Activated naive CD8-positive, alpha-beta T cell treated with anti-CD3 and anti-CD28 coated beads, Interleukin-2, amount 50 U/mL, for 16 hours (primary cell): ENCODE results near the gene BMP8A.
A peak's percentile ranks its signal among the peaks of the same experiment; 100 is the strongest.
"Not testable (repeated sequence)": the region's sequence is repeated elsewhere in the genome, so short reads cannot be mapped to it uniquely, and the experiment has no call there.

ENCODE experiments used
- DNase-seq: peaks from one replicate; pipeline ENCODE4 v3.0.0-alpha.2; 2020; ENCODE audit warnings: low read depth, low spot score

The BMP8A gene, protein sequence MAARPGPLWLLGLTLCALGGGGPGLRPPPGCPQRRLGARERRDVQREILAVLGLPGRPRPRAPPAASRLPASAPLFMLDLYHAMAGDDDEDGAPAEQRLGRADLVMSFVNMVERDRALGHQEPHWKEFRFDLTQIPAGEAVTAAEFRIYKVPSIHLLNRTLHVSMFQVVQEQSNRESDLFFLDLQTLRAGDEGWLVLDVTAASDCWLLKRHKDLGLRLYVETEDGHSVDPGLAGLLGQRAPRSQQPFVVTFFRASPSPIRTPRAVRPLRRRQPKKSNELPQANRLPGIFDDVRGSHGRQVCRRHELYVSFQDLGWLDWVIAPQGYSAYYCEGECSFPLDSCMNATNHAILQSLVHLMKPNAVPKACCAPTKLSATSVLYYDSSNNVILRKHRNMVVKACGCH

DNA sequence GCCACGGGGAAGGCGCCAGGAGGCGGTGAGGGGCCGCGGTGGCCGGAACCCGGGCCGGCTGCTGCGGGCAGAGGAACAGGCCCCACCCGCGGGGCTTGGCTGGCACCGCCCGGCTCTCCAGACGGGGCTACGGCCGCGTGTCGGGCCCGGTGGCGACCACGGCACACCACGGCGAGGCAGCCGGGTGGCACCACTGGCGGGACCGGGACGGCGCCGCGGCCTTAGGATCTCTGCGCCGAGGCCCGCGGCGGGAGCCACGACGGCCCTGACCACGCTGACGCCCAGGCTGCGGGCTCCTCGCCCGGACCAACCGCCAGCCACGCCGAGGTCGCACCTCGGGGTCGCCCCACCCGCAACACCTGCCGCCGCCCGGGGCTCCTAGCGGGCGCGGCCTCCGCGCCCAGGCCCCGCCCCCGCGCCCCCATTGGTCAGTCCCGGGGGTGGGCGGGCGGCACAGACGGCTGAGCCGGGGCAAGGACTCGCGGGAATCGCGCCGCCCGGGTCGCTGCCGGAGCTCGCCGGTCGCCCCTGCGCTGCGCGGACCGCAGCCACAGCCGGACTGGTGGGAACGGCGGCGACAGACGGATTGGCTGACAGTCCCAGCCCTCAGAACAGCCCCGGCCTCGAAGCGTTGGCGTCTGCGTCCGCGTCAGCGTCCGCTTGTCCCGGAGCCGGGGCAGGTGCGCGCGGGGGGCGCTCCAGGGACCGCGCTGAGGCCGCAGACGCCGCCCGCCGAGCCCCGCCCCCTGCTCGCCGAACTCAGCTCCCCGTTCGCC lies at the start of gene BMP8A:
TSS of gene BMP8A (plus strand) at position 491 of the 776 bp plus-strand sequence. CDS start 356 bp downstream, outside the sequence.
- DNase-seq = peak; percentile 44

DNA sequence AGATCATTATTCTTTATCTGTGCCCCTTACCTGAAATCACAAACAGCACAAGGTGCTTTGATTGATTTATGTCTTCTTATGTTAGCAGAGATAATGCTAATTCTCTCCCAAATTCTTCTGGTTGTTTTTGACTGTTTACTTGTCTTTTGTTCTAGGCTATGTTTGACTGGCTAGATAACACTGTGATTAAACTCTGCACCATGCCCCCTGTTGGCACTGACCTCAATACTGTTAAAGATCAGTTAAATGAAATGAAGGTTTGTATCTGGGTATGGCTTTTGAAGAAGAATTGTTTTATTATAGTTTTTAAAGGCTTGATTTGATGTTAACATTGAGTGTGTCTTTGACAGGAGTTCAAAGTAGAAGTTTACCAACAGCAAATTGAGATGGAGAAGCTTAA lies 49.6 kb upstream of the BMP8A start:
- DNase-seq = no peak

DNA sequence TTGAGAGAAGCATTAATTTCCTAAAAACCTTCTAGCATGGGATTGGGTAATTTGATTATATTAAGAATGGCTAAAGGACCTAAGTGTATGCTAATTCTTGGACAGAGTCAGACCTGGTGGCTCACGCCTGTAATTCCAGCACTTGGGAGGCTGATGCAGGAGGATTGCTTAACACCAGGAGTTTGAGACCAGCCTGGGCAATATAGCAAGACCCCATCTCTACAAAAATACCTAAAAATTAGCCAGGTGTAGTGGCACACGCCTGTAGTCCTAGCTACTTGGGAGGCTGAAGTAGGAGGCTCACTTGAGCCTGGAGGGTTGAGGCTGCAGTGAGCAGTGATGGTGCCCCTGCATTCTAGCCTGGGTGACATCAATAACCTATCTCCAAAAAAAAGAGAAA lies 45.9 kb upstream of the BMP8A start:
- DNase-seq = no peak

DNA sequence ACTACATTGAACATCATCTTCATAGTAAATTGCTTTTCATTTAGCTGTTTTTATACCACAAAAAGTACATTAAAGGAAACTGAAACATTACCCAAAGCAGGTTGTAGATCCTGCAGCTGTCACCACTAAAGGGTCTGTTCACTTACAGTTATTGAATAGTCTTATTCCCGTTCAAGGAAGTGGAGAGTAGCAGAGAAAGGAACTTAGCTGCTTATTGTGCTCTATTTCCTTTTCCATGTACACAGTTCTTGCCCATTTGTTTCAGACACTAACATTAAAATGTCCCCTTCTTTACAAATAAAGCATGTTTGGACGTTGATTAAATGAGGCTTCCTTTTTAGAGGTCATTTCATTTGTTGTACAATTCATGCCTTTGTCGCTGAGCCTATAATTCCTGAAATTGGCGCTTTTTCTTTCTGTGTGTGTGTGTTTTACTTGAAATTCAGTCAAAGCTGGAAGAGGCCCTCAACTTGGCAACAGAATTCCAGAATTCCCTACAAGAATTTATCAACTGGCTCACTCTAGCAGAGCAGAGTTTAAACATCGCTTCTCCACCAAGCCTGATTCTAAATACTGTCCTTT lies 44.4 kb upstream of the BMP8A start:
- DNase-seq = no peak

DNA sequence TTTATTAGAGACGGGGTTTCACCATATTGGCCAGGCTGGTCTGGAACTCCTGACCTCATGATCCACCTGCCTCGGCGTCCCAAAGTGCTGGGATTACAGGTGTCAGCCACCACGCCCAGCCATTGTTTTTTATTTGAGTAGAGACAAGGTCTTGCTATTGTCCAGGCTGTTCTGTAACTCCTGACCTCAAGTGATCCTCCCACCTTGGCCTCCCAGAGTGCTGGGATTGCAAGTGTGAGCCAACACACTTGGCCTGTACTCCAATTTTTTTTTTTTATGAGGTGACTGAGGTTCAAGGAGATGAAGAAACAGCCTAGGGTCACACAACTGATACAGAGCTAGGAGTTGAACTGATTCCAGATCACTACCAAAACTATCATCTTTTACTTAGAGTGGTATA lies 41.4 kb upstream of the BMP8A start:
- not testable (repeated sequence) for DNase-seq

DNA sequence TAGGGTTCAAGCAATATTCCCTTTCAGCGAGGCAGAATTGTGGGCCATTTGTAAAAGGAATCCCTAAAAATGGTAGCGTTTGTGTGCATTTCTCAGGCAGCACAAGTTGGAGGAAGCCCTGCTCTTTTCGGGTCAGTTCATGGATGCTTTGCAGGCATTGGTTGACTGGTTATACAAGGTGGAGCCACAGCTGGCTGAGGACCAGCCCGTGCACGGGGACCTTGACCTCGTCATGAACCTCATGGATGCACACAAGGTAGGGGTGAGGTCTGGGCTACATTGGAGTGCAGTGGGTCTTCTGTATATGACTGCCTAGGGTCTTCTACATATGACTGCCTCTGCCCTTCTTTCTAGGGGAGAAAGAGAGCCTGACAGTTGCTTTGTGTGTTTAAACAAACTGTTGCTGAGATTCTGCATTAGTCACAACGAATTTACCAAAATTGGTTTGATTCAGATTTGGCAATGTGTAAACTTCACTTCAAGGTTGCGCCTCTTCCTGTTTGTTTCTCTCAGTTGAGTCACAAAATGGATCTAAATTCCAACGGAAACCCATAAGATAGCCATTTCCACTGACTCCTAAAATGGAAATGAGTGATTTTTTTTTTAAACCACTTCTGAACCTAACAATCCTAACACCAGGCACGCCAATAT lies 40.4 kb upstream of the BMP8A start:
- DNase-seq = no peak

DNA sequence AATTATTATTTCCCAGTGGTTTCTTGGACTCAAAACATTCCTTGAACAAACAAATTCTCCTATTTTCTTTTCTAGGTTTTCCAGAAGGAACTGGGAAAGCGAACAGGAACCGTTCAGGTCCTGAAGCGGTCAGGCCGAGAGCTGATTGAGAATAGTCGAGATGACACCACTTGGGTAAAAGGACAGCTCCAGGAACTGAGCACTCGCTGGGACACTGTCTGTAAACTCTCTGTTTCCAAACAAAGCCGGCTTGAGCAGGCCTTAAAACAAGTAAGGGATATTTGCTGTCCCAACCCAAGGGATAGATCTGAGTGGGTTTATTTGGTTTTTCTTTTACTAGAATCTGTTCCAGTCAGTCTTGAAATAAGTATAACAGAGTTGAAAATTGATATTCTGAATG lies 39.4 kb upstream of the BMP8A start:
- DNase-seq = no peak

DNA sequence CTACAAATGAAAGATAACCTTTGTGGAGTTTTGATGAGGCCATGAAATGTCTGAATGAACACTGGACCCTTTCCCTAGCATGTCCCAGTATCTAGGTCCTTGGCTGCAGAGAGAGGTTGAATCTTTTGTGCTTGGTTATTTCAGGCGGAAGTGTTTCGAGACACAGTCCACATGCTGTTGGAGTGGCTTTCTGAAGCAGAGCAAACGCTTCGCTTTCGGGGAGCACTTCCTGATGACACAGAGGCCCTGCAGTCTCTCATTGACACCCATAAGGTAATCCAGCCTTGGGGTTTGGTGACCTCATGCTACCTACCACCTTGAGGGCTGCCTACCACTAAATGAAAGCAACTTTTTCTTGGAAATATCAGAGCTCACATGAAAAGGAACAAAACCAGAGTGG lies 38.9 kb upstream of the BMP8A start:
- no peak for DNase-seq

DNA sequence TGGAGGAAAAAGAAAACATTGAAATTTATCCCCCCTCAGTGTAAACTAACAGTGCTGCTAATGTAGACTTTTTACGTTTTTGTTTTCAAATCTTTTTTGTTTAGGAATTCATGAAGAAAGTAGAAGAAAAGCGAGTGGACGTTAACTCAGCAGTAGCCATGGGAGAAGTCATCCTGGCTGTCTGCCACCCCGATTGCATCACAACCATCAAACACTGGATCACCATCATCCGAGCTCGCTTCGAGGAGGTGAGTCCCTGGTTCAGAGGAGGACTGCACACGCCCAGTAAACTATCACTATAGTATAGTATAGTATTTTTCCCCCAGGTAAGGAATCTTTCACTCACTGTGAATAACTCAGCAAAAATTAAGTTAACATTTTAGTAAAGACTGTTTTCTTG lies 37.8 kb upstream of the BMP8A start:
- no peak for DNase-seq

DNA sequence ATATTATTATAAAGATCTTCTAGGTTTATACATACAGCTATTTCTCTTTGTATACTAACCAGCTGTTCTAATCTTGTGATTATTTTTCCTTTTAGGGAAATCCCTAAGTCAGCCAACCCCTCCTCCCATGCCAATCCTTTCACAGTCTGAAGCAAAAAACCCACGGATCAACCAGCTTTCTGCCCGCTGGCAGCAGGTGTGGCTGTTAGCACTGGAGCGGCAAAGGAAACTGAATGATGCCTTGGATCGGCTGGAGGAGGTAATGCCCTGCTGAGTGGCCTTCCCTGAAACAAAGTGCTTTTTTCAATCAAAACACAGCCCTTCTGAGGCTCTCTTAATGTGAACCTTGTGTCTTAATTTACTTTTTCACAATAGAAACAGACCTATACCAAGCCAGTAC lies 32.4 kb upstream of the BMP8A start:
- DNase-seq = no peak

DNA sequence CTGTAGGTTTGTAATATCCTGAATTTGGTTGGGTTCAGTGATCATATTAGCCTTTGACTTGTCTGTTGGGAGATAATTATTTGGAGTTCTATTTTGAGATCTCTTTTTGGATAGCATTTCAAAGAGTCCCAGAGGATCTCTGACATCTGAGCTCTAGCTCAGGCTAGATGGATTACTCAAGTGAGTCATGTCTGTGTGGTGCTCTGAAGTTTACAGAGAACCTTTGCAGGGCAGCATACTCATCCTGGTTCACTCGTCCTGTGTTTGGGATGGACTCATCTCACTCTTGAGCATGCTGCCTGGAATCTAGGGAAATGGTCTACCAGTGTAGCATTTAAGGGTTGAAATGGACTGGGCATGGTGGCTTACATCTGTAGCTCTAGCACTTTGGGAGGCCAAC lies 29.4 kb upstream of the BMP8A start:
- DNase-seq = no peak

DNA sequence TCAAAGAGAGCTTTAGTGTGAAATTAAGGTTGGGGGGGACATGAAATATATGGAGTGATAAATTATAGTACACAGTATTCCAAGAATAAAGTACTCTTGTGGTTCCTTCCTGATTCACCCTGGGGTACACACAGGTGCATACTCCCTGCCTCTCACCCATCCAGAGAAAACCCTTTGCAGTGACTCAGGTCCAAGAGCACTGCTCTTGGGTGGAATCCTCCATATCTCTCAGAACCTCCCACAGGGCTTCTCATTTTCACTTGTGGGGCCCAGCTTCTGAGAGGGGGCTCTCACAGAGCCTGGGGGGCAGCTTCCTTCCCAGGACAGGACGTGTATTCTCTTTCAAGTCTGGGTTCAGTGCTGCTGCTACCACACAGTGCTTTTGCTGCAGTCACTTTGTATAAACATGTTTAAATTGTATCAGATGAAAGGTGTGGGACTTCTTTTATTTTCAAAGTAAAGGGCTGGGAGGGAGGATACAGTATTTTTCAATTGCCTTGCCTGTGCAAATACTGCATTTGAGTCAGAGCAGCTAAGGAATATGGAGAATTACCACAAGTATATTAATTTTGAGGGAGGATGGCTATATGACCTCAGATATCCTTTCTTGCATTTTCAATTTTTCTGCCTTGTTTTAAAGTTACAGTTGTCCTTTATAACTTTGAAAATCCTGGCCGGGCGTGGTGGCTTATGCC lies 24.9 kb upstream of the BMP8A start:
- no peak for DNase-seq

DNA sequence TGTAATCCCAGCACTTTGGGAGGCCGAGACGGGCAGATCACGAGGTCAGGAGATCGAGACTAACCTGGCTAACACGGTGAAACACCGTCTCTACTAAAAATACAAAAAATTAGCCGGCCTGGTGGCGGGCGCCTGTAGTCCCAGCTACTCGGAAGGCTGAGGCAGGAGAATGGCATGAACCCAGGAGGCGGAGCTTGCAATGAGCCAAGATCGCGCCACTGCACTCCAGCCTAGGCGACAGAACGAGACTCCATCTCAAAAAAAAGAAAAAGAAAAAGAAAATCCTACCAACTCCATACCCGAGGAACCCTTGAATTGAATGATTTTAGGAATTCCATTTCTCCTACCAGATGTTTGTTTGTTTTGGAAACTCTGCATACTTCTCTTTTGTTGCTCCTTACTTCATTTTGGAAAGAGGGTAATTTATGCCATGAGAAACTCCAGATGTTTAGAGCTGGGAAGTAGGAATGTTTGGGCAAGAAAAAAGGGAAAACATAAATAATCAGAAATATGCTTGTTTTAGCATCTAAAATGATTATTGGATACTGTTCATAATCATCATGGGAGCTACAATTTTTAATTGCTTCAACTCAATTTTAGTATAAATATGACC lies 24.2 kb upstream of the BMP8A start:
- DNase-seq = not testable (repeated sequence)

DNA sequence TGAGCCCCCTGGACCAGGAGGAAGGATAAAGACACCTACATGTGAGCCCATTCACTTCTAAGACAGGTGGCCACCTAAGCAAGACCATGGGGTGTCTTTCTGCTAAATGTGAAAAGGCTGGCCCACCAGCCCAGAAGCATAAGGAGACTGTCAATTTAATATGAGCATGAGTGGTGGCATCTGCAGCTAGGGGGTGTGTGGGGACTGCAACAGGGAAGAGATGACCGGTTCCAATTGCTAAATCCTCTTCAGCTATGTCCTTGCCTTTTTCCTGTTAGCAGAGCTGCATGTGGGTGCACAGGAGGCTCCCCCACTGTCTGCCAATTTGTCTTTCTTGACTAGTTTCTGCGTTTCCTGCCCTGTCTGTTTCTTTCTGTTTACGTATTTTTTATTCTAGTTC lies 22.3 kb upstream of the BMP8A start:
- no peak for DNase-seq

DNA sequence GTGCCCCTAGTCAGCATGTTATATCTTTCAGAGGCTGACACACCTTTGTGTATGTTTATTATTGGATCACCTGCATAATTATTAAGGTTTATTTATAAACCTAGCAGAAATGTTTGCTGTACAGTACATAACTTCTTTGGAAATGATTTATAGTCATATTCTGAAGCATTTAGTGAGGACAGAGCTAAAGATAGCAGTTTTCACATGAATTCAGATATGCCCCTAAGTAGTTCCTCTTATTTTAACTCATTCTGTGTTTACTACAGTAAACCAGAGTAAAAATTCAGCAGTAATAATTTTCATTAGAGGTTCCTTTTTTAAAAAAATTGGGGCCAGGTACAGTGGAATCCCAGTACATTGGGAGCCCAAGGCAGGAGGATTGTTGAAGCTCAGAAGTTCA lies 21.4 kb upstream of the BMP8A start:
- DNase-seq = no peak

DNA sequence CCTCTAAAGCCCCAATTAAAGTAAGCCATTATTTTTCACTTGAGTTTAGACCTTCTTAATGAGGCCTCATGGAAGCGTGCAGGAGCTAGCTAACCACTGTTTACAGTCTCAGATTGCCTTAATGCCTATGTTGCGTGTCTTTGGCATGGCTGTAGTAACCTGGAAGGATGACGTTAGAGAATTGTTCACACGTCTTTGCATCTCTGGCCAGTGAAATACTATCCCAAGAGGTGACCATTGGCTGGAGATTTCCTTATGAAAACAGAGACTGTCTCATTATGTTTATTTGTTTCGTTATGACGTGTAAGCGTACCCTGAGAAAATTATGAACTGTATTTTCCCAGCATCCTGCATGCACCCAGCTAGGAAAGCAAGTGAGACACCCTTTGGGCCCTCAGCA lies 18.6 kb upstream of the BMP8A start:
- no peak for DNase-seq

DNA sequence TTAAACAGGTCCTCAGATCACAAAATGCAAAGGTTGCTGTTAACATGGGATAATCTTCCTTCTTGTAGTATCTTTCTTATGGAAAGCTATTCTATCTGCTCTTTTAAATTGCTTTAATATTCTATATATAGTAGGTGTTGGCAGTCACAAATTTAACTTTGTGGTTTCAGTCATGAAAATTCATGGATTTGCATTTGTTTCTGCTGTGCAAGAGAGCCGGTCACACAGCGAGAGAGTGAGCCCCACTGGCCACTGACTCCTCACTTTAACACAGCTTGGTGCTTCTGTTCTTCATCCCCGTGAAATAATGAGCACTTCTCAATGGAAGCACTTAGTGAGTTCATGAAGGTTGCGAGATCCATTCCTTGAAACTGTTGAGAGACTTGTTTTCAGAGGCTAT lies 18.1 kb upstream of the BMP8A start:
- no peak for DNase-seq

DNA sequence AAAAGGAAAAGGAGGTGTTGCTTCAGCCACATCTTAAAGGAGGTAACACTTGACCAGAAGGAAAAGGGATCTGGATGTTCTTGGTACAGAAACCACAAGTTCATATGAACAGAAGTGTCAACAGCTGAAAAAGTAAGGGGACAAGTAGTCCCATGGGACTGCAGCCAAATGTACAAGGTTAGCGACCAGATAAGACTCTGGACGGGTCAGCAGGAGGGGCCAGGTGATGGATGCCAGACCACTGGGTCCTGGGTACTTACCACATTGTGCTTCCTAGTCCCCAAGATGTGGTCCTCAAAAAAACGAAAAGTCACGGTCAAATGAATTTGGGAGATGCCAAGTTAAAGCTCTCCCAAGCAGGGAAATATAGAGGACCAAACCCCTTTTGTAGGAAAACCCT lies 16.6 kb upstream of the BMP8A start:
- no peak for DNase-seq

DNA sequence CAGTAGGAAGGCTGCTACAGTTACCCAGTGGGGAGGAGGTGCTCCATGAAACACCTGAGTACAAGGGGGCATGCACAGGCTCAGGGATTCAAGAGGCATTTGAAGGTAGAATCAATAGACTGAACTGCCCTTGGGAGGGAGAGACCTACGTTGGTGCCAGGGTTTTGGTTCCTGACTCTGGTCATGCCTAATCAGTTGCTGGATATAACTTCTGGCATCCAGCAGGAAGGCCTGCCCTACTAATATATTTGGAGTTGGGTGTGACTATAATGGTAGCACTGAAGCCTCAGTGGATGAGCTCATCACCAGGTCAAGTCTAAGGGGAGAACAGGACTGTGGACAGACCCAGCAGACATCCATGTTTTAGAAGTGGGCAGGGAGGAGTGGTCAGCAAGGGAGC lies 15.9 kb upstream of the BMP8A start:
- DNase-seq = not testable (repeated sequence)

DNA sequence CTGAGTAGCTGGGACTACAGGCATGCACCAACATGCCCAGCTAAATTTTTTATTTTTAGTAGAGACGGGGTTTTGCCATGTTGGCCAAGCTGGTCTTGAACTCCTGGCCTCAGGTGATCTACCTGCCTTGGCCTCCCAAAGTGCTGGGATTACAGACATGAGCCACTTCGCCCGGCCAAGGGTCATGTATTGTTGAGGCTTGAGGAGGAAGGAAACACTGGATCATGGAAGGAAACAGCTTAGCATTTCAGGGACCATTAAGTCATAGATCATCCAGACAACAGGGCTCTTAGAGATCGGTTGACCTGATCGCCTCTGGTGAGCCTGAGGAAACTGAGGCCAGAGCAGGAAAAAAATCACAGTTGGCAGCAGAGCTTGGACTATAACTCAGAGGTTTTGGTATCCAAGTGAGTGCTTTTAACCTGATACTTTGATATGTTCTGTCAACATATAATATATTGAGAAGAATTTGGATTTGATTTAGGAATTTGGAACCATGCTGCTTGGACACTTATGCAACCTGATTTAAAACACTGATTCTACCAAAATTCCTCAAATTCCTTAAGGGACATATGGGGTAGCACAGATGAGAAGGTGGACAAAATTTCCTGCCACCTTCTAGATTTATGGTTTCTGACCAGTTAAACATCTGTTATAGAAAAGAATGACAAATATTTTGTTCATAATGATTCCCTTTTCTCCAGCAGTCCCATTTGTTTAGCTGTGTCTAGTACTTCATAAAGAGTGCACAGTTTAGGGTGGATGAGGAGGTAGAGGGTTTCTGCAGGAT lies 13.1 kb upstream of the BMP8A start:
- DNase-seq = no peak
